22Rv1 (cell line): ENCODE data around the gene ADCY7.

Experiments
- ZFX ChIP-seq: fragments of 450-650 bp; IDR thresholded peaks from 2 replicates; pipeline ENCODE4 v1.6.1; 2017; ENCODE audit warnings: antibody characterized with exemption, borderline replicate concordance
- TF ChIP-seq, protein P1 (sequence below): fragments of 450-650 bp; IDR thresholded peaks from 2 replicates; pipeline ENCODE4 v1.5.1; 2017; ENCODE audit warnings: mild to moderate bottlenecking

DNA sequence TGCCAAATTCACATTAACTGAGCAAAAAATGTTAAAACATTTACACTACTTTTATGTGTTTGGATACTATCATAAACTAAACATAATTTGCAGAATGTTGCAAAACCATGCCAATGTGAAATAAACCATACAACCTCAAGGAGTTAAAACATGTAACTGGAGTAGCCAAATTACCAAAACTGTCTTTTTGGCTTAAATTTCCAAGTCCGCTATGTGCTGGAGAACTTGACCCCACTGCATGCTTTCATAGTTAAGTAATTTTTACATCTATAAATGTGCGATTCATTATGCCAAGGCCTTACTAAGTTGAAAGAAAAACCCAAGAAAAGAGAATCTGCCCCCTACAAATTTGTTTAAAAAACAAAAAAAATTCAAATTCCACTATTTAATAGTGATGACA, 74.2 kb downstream of the ADCY7 start:
- TF ChIP-seq, protein P1, sequence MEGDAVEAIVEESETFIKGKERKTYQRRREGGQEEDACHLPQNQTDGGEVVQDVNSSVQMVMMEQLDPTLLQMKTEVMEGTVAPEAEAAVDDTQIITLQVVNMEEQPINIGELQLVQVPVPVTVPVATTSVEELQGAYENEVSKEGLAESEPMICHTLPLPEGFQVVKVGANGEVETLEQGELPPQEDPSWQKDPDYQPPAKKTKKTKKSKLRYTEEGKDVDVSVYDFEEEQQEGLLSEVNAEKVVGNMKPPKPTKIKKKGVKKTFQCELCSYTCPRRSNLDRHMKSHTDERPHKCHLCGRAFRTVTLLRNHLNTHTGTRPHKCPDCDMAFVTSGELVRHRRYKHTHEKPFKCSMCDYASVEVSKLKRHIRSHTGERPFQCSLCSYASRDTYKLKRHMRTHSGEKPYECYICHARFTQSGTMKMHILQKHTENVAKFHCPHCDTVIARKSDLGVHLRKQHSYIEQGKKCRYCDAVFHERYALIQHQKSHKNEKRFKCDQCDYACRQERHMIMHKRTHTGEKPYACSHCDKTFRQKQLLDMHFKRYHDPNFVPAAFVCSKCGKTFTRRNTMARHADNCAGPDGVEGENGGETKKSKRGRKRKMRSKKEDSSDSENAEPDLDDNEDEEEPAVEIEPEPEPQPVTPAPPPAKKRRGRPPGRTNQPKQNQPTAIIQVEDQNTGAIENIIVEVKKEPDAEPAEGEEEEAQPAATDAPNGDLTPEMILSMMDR: no peak
- TF ChIP-seq ZFX: no peak
